Tibial nerve (tissue), 4 donors: Measurements from ENCODE around the gene SLC1A1. TPM values are rescaled to one million over a fixed set of nuclear protein-coding genes. Genes with fewer than 3 reads are reported as not detected.
"Not testable (repeated sequence)": the region's sequence is repeated elsewhere in the genome, so short reads cannot be mapped to it uniquely, and the experiment has no call there.

Experiments used
- DNase-seq, 2 donors: peaks; one replicate each; pipeline ENCODE4 v3.0.0-alpha.2; 2019; ENCODE audit warnings: low spot score in 2 of 2
- H3K27ac ChIP-seq, 4 donors: fragments of 200-600 bp; sonication (generic) in 3 of 4; one replicate each; pipeline ENCODE4 v1.5.1; 2017 to 2019; ENCODE audit warnings: mild to moderate bottlenecking in 1 of 4
- H3K27me3 ChIP-seq, 2 donors: fragments of 200-600 bp; sonication (generic) in 1 of 2; one replicate each; pipeline versions ENCODE4 v1.5.1 to v1.6.0; 2017 to 2019
- H3K36me3 ChIP-seq, 3 donors: fragments of 200-600 bp; sonication (generic); one replicate each; pipeline ENCODE4 v1.5.1; 2018 to 2019
- H3K4me1 ChIP-seq, 4 donors: fragments of 200-600 bp; sonication (generic) in 3 of 4; one replicate each; pipeline ENCODE4 v1.5.1; 2017 to 2019
- H3K4me3 ChIP-seq, 4 donors: fragments of 200-600 bp; sonication (generic) in 3 of 4; one replicate each; pipeline ENCODE4 v1.5.1; 2017 to 2019; ENCODE audit warnings: mild to moderate bottlenecking in 1 of 4, moderate library complexity in 1 of 4
- H3K9me3 ChIP-seq, 4 donors: fragments of 200-600 bp; sonication (generic) in 3 of 4; one replicate each; pipeline ENCODE4 v1.5.1; 2017 to 2019
- EP300 ChIP-seq, 2 donors: sonication (generic); formaldehyde crosslinking; IDR thresholded peaks; one replicate each; pipeline ENCODE4 v1.6.1; 2017; ENCODE audit warnings: antibody characterized with exemption in 2 of 2, mild to moderate bottlenecking in 1 of 2
- POLR2A ChIP-seq, 2 donors: fragments of 450-650 bp; IDR thresholded peaks; one replicate each; pipeline ENCODE4 v1.6.1; 2017; ENCODE audit warnings: antibody characterized with exemption in 2 of 2, mild to moderate bottlenecking in 2 of 2, moderate library complexity in 2 of 2
- WGBS, 2 donors: methylation state at CpG; one replicate each; pipeline ENCODE4 v1.1.5; 2018; 5-methylcytosine and 5-hydroxymethylcytosine counted together
- total RNA-seq, 4 donors: library from RNA; depleted of rRNA; stranded (reverse); fragments of >200 nt; gene quantifications; one replicate each; pipeline ENCODE4 v1.1.0, GENCODE V29; 2016
- TF ChIP-seq, protein P1 (sequence below), 5 experiments: fragments of 200-600 bp in 3 of 5; fragments of 450-650 bp in 2 of 5; sonication (generic) in 3 of 5; IDR thresholded peaks; one replicate each; pipeline ENCODE4 v1.5.1; 2016 to 2019; ENCODE audit warnings: antibody characterized with exemption in 5 of 5, mild to moderate bottlenecking in 3 of 5, moderate library complexity in 2 of 5

The SLC1A1 gene
- total RNA-seq, 4 donors from 2014 or later = 4.0 to 16.8 (median 6.7) TPM

- no peaks in the 10 kb centered on the region for H3K27me3 ChIP-seq
- no peaks in the 10 kb centered on the region for H3K4me1 ChIP-seq
- no peak overlapping the region for H3K4me3 ChIP-seq
- no peak for DNase-seq
- H3K27ac ChIP-seq = no peak overlapping the region
- H3K36me3 ChIP-seq = peaks cover 0 to 10% (median 0%) of the 10 kb centered on the region in 3 donors
- H3K9me3 ChIP-seq = peaks cover 0 to 14% (median 2%) of the 10 kb centered on the region in 4 donors
- 30 to 33% methylated on average over 4 of the region's 4 CpGs for WGBS, 2 donors
- TF ChIP-seq EP300 (IDR thresholded peaks at IDR 0.05) (no peak), POLR2A (IDR thresholded peaks at IDR 0.05) (no peak)
- TF ChIP-seq, protein P1, sequence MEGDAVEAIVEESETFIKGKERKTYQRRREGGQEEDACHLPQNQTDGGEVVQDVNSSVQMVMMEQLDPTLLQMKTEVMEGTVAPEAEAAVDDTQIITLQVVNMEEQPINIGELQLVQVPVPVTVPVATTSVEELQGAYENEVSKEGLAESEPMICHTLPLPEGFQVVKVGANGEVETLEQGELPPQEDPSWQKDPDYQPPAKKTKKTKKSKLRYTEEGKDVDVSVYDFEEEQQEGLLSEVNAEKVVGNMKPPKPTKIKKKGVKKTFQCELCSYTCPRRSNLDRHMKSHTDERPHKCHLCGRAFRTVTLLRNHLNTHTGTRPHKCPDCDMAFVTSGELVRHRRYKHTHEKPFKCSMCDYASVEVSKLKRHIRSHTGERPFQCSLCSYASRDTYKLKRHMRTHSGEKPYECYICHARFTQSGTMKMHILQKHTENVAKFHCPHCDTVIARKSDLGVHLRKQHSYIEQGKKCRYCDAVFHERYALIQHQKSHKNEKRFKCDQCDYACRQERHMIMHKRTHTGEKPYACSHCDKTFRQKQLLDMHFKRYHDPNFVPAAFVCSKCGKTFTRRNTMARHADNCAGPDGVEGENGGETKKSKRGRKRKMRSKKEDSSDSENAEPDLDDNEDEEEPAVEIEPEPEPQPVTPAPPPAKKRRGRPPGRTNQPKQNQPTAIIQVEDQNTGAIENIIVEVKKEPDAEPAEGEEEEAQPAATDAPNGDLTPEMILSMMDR (IDR thresholded peaks at IDR 0.05) = no peak
Measured at GRCh38 chr9:4538621-4539020, 48.4 kb downstream of the SLC1A1 start.

- Histone ChIP-seq H3K27me3 (no peaks in the 10 kb centered on the region), H3K27ac (no peak overlapping the region), H3K4me3 (no peak overlapping the region), H3K36me3 (peaks cover 0 to 10% (median 0%) of the 10 kb centered on the region in 3 donors), H3K4me1 (no peaks in the 10 kb centered on the region), H3K9me3 (peaks cover 0 to 14% (median 2%) of the 10 kb centered on the region in 4 donors)
- WGBS, 2 donors = 93 to 95% methylated on average over 8 of the region's 8 CpGs
- DNase-seq = no peak
- TF ChIP-seq, protein P1 (IDR thresholded peaks at IDR 0.05) = no peak
- no peak for TF ChIP-seq POLR2A (IDR thresholded peaks at IDR 0.05)
- TF ChIP-seq EP300 (IDR thresholded peaks at IDR 0.05) = no peak
Measured at GRCh38 chr9:4540425-4540824, 50.2 kb downstream of the SLC1A1 start.

GRCh38 chr9:4541281-4541680 is 51.0 kb downstream of the SLC1A1 start:
- TF ChIP-seq EP300 (IDR thresholded peaks at IDR 0.05) (no peak), POLR2A (IDR thresholded peaks at IDR 0.05) (no peak)
- TF ChIP-seq, protein P1 (IDR thresholded peaks at IDR 0.05) = no peak
- Histone ChIP-seq H3K27me3 (no peaks in the 10 kb centered on the region), H3K9me3 (peaks cover 0 to 14% (median 2%) of the 10 kb centered on the region in 4 donors), H3K4me3 (no peak overlapping the region), H3K27ac (no peak overlapping the region), H3K36me3 (peaks cover 0 to 10% (median 0%) of the 10 kb centered on the region in 3 donors), H3K4me1 (no peaks in the 10 kb centered on the region)
- DNase-seq = no peak
- 53 to 63% methylated on average over 3 of the region's 3 CpGs for WGBS, 2 donors

GRCh38 chr9:4541856-4542255 is 51.6 kb downstream of the SLC1A1 start:
- 36 to 51% methylated on average over 2 of the region's 2 CpGs for WGBS, 2 donors
- Histone ChIP-seq H3K4me3 (no peak overlapping the region), H3K9me3 (peaks cover 0 to 14% (median 2%) of the 10 kb centered on the region in 4 donors), H3K27ac (no peak overlapping the region), H3K4me1 (peaks cover 0 to 3% (median 0%) of the 10 kb centered on the region in 4 donors), H3K36me3 (peaks cover 0 to 10% (median 0%) of the 10 kb centered on the region in 3 donors), H3K27me3 (no peaks in the 10 kb centered on the region)
- DNase-seq = no peak
- TF ChIP-seq EP300 (IDR thresholded peaks at IDR 0.05) (no peak), POLR2A (IDR thresholded peaks at IDR 0.05) (no peak)
- TF ChIP-seq, protein P1 (IDR thresholded peaks at IDR 0.05) = no peak

DNA sequence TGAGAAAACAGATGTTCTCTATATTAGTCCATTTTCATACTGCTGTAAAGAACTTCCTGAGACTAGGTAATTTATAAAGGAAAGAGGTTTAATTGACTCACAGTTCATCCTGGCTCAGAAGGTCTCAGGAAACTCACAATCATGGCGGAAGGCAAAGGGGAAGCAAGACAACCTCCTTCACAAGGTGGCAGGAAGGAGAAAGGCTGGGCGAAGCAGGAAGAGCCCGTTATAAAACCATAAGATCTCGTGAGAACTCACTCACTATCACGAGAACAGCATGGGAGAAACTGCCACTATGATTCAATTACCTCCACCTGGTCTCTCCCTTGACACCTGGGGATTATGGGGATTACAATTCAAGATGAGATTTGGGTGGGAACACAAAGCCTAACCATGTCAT is 54.4 kb downstream of the SLC1A1 start:
- 71 to 78% methylated on average over 5 of the region's 5 CpGs for WGBS, 2 donors
- H3K27ac ChIP-seq, H3K4me3 ChIP-seq, DNase-seq, H3K36me3 ChIP-seq, H3K4me1 ChIP-seq, H3K27me3 ChIP-seq: not testable (repeated sequence)
- peaks cover 0 to 11% (median 2%) of the 10 kb centered on the region in 4 donors for H3K9me3 ChIP-seq

- DNase-seq = no peak
- Histone ChIP-seq H3K36me3 (no peaks in the 10 kb centered on the region), H3K4me3 (no peak overlapping the region), H3K9me3 (no peaks in the 10 kb centered on the region), H3K27ac (no peak overlapping the region), H3K4me1 (peaks cover 0 to 8% (median 0%) of the 10 kb centered on the region in 4 donors), H3K27me3 (no peaks in the 10 kb centered on the region)
- 34 to 42% methylated on average over 1 of the region's 1 CpG for WGBS, 2 donors
- TF ChIP-seq, protein P1 (IDR thresholded peaks at IDR 0.05) = no peak
- TF ChIP-seq EP300 (IDR thresholded peaks at IDR 0.05) = no peak
- no peak for TF ChIP-seq POLR2A (IDR thresholded peaks at IDR 0.05)
Measured at GRCh38 chr9:4547016-4547415, 56.7 kb downstream of the SLC1A1 start.
